GM12878 (cell line): ENCODE data around the gene RAD23B. TPM values are rescaled to one million over a fixed set of nuclear protein-coding genes. Genes with fewer than 3 reads are reported as not detected.

Experiments used
- ATAC-seq: fragments of 200-7000 bp; cut with Tn5 transposase; 3 replicates; pipeline ENCODE4 v1.9.1; 2020; ENCODE audit warnings: mild to moderate bottlenecking, moderate library complexity
- BruUV-seq: library from RNA; stranded (reverse); fragments of 400-500 nt; replicated peaks from 2 replicates; lab custom pipeline; 2021; lab: Mats Ljungman, UMichigan
- CTCF ChIA-PET: fragments of 300-600 bp; sonication (Branson Sonifier 250); formaldehyde crosslinking; extraction: SDS; loops from one replicate; lab custom pipeline; 2021; ENCODE audit warnings: inconsistent platforms; lab: Yijun Ruan, JAX
- POLR2A ChIA-PET: fragments of 350-600 bp; formaldehyde crosslinking; extraction: SDS; loops from one replicate; lab custom pipeline; 2021; ENCODE audit warnings: inconsistent platforms; lab: Charles Lee
- RAD21 ChIA-PET: fragments of 300-600 bp; sonication (Branson Sonifier 250); formaldehyde crosslinking; loops from one replicate; lab custom pipeline; 2023; ENCODE audit warnings: antibody characterized with exemption; ENCODE audit not compliant: unreplicated experiment; lab: Charles Lee
- SMC1A ChIA-PET: fragments of 300-600 bp; sonication (Branson Sonifier 250); formaldehyde crosslinking; loops from one replicate; lab custom pipeline; 2023; ENCODE audit not compliant: unreplicated experiment, uncharacterized antibody; lab: Charles Lee
- DNase-seq: peaks from one replicate; pipeline ENCODE4 v3.0.0-alpha.2; 2011; ENCODE audit warnings: low read depth, low spot score
- FAIRE-seq: peaks from 3 replicates; lab custom pipeline; 2011; peaks lifted over from hg19 to GRCh38; lab: Jason Lieb, UNC
- H2AFZ ChIP-seq: 2 replicates; pipeline ENCODE4 v1.6.0; 2011; ENCODE audit warnings: low read depth, low read length, control low read depth; ENCODE audit not compliant: control insufficient read depth
- H3K27ac ChIP-seq: 2 replicates; pipeline ENCODE4 v1.5.1; 2011; ENCODE audit warnings: control low read depth; ENCODE audit not compliant: control insufficient read depth, insufficient read depth
- H3K27me3 ChIP-seq, 2 experiments: replicated peaks in 1 of 2; 2 replicates each; pipeline versions ENCODE4 v1.6.0 to v1.6.1; 2011; ENCODE audit warnings: low read length in 1 of 2; ENCODE audit not compliant: control insufficient read depth in 2 of 2, insufficient read depth in 2 of 2
- H3K36me3 ChIP-seq, 2 experiments: 2 replicates each; pipeline ENCODE4 v1.5.1; 2011; ENCODE audit warnings: low read length in 1 of 2; ENCODE audit not compliant: control insufficient read depth in 2 of 2, insufficient read depth in 2 of 2
- H3K4me1 ChIP-seq: 2 replicates; pipeline ENCODE4 v1.6.1; 2011; ENCODE audit warnings: mild to moderate bottlenecking, low read length, moderate library complexity, mixed read lengths; ENCODE audit not compliant: control insufficient read depth, insufficient read depth
- H3K4me2 ChIP-seq: 2 replicates; pipeline ENCODE4 v1.6.0; 2011; ENCODE audit warnings: control low read depth; ENCODE audit not compliant: control insufficient read depth, insufficient read depth
- H3K4me3 ChIP-seq: fragments of 200-600 bp; sonication (generic); 2 replicates; pipeline ENCODE4 v1.5.1; 2016
- H3K79me2 ChIP-seq: 2 replicates; pipeline ENCODE4 v1.6.0; 2011; ENCODE audit warnings: low read length; ENCODE audit not compliant: control insufficient read depth, insufficient read depth
- H3K9ac ChIP-seq: 2 replicates; pipeline ENCODE4 v1.8.0; 2011; ENCODE audit warnings: low read length, control low read depth, mixed read lengths; ENCODE audit not compliant: control insufficient read depth, insufficient read depth
- H3K9me3 ChIP-seq: replicated peaks from 3 replicates; pipeline ENCODE4 v1.5.1; 2011; ENCODE audit warnings: mild to moderate bottlenecking, low read length; ENCODE audit not compliant: control insufficient read depth, insufficient read depth
- H4K20me1 ChIP-seq: 2 replicates; pipeline ENCODE4 v1.6.0; 2011; ENCODE audit not compliant: control insufficient read depth, insufficient read depth
- CHD1 ChIP-seq: IDR thresholded peaks from 2 replicates; pipeline ENCODE4 v1.6.1; 2012; ENCODE audit warnings: low read depth, low read length, improper control_type of control experiment
- CTCF ChIP-seq, 3 experiments: IDR thresholded peaks in 2 of 3; conservative IDR thresholded peaks in 1 of 3; 2 replicates each; pipeline ENCODE4 v1.5.1; 2011; ENCODE audit warnings: low read depth in 3 of 3, low read length in 3 of 3, mild to moderate bottlenecking in 3 of 3, control low read depth in 2 of 3, moderate library complexity in 2 of 3, inconsistent platforms in 1 of 3, mixed read lengths in 1 of 3; ENCODE audit not compliant: control insufficient read depth in 2 of 3, insufficient read depth in 1 of 3; ENCODE audit errors: extremely low read depth in 1 of 3
- DPF2 ChIP-seq: fragments of 450-650 bp; IDR thresholded peaks from 2 replicates; pipeline ENCODE4 v1.6.1; 2017; ENCODE audit warnings: mild to moderate bottlenecking
- IKZF2 ChIP-seq, 2 experiments: fragments of 450-650 bp; IDR thresholded peaks; 2 replicates each; pipeline ENCODE4 v1.6.1; 2017; ENCODE audit warnings: mild to moderate bottlenecking in 2 of 2, moderate library complexity in 2 of 2
- RUNX3 ChIP-seq: IDR thresholded peaks from 2 replicates; pipeline ENCODE4 v1.6.1; 2012; ENCODE audit warnings: low read length, inconsistent platforms
- SIN3A ChIP-seq: IDR thresholded peaks from 2 replicates; pipeline ENCODE4 v1.6.1; 2012; ENCODE audit warnings: low read depth, low read length, improper control_type of control experiment
- ZZZ3 ChIP-seq: IDR thresholded peaks from 2 replicates; pipeline ENCODE4 v1.6.1; 2011; ENCODE audit warnings: low read depth; ENCODE audit not compliant: control insufficient read depth, insufficient read length
- WGBS: methylation state at CpG from one replicate; pipeline ENCODE4 v1.1.6; 2016; ENCODE audit warnings: low lambda C conversion rate; ENCODE audit not compliant: insufficient replicate concordance, insufficient coverage; ENCODE audit errors: missing lambda C conversion rate; 5-methylcytosine and 5-hydroxymethylcytosine counted together
- in situ Hi-C: fragments of 300-500 bp; cut with MboI; formaldehyde crosslinking; loops from 9 replicates; pipeline ENCODE4 v1.14.3; 2018; ENCODE audit warnings: mixed read lengths
- intact Hi-C: fragments of 100-400 bp; cut with micrococcal nuclease; formaldehyde crosslinking; loops from one replicate; pipeline ENCODE4 v1.14.2; 2022; ENCODE audit not compliant: unreplicated experiment
- polyA plus RNA-seq, 11 experiments: library from polyadenylated mRNA; depleted of rRNA in 4 of 11; unstranded in 6 of 11; stranded (reverse) in 5 of 11; fragments of >200 nt; fragmentation: Nextera tagmentation in 4 of 11; fragmentation: Illumina TruSeq in 1 of 11; extraction: Ambion mirVana in 4 of 11; extraction: Trizol in 1 of 11; gene quantifications; 1 replicate in 1 of 11; 2 replicates in 10 of 11; pipeline versions ENCODE4 v1.2.1 to v1.2.3, GENCODE V29; 2011 to 2016; ENCODE audit warnings: inconsistent platforms in 2 of 11, missing spikeins in 2 of 11, low read depth in 1 of 11
- total RNA-seq, 4 experiments: library from RNA; depleted of rRNA in 3 of 4; stranded (reverse); fragments of >200 nt in 3 of 4; fragmentation: Illumina TruSeq in 1 of 4; extraction: Trizol in 1 of 4; gene quantifications; 2 replicates each; pipeline versions ENCODE4 v1.2.1 to v1.2.3, GENCODE V29; 2013 to 2021

Gene RAD23B
- total and polyA plus RNA-seq, 10 of the 15 experiments (the other 5 are each of a cell fraction or from before 2014, with no cell fraction given) = 10.3 to 256 (median 54.6) TPM

- Histone ChIP-seq H4K20me1 (no peaks in the 10 kb centered on the region), H2AFZ (peak overlapping the region; percentile 44), H3K4me1 (peaks cover 6% of the 10 kb centered on the region), H3K9ac (no peak overlapping the region), H3K79me2 (no peaks in the 10 kb centered on the region), H3K36me3 (no peaks in the 10 kb centered on the region), H3K27ac (no peak overlapping the region), H3K4me3 (no peak overlapping the region), H3K9me3 (no peaks in the 10 kb centered on the region), H3K4me2 (no peak overlapping the region), H3K27me3 (no peaks in the 10 kb centered on the region)
- POLR2A ChIA-PET = interaction anchor here (0.7 to 1.7 kb wide), 6 partner anchors 8 to 12 kb away, joined by 3 to 8 read pairs (median 4); partner anchors contain the start of gene RAD23B
- FAIRE-seq (no peak), DNase-seq (no peak), ATAC-seq (peak; percentile 82)
- SMC1A ChIA-PET = interaction anchor here (0.7 to 2.9 kb wide), 16 partner anchors 8 to 116 kb away, joined by 3 to 41 read pairs (median 5); partner anchors contain the start of gene RAD23B
- BruUV-seq = no TSS peak
- TF ChIP-seq RUNX3 (peak; percentile 47), SIN3A (0 out of 2 replicates have a peak, but pooled peaks have one; percentile 12), CTCF (IDR thresholded peaks at IDR 0.05 in 2 of 3, conservative IDR thresholded peaks at IDR 0.05 in 1 of 3; ENCODE audit: control insufficient read depth in 2 of 3, extremely low read depth in 1 of 3, insufficient read depth in 1 of 3, low read depth in 3 of 3, low read length in 3 of 3) (0 out of 6 replicates have a peak, but pooled peaks of 2 of the 3 experiments have one; percentile 7 to 17), CHD1 (no peak), ZZZ3 (no peak), DPF2 (peak; percentile 33; the same call in 1 of the 2 replicates), IKZF2 (IDR thresholded peaks at IDR 0.05) (peak; percentile 25 to 36; a peak in 1 of 4 replicates)
- 0% methylated on average over 1 of the region's 1 CpG for WGBS
- intact Hi-C loops = no loop called here
- in situ Hi-C loops = no loop called here
- CTCF ChIA-PET = interaction anchor here (0.6 to 2.1 kb wide), 8 partner anchors 12 to 892 kb away, joined by 3 to 25 read pairs (median 4); no protein-coding TSS in a partner anchor
- RAD21 ChIA-PET = interaction anchor here (0.9 to 2.9 kb wide), 9 partner anchors 8 to 115 kb away, joined by 3 to 27 read pairs (median 5); no protein-coding TSS in a partner anchor
These were observed 9.0 kb upstream of the RAD23B start for GRCh38 chr9:107274096-107274495.
